ENCODE data around the gene ST6GALNAC3.

- TF ChIP-seq, protein P1, sequence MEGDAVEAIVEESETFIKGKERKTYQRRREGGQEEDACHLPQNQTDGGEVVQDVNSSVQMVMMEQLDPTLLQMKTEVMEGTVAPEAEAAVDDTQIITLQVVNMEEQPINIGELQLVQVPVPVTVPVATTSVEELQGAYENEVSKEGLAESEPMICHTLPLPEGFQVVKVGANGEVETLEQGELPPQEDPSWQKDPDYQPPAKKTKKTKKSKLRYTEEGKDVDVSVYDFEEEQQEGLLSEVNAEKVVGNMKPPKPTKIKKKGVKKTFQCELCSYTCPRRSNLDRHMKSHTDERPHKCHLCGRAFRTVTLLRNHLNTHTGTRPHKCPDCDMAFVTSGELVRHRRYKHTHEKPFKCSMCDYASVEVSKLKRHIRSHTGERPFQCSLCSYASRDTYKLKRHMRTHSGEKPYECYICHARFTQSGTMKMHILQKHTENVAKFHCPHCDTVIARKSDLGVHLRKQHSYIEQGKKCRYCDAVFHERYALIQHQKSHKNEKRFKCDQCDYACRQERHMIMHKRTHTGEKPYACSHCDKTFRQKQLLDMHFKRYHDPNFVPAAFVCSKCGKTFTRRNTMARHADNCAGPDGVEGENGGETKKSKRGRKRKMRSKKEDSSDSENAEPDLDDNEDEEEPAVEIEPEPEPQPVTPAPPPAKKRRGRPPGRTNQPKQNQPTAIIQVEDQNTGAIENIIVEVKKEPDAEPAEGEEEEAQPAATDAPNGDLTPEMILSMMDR (IDR thresholded peaks at IDR 0.05): no peak
- TF ChIP-seq EZH2 (IDR thresholded peaks at IDR 0.05): no peak
Observed at GRCh38 chr1:76266762-76267161, 192.2 kb downstream of the ST6GALNAC3 start.
